GM23338 (cell line): ENCODE measurements around the gene PDCD11. TPM values are rescaled to one million over a fixed set of nuclear protein-coding genes. Genes with fewer than 3 reads are reported as not detected.

Experiments used
- ATAC-seq: fragments of 200-7000 bp; cut with Tn5 transposase; 3 replicates; pipeline ENCODE4 v1.9.1; 2020
- DNase-seq: peaks from one replicate; pipeline ENCODE4 v3.0.0-alpha.2; 2015; ENCODE audit warnings: low spot score
- H2AFZ ChIP-seq: fragments of 200-600 bp; sonication (generic); 2 replicates; pipeline ENCODE4 v1.8.0; 2016; ENCODE audit warnings: antibody characterized with exemption, mild to moderate bottlenecking, moderate library complexity
- H3F3A ChIP-seq: fragments of 200-600 bp; sonication (generic); replicated peaks from 2 replicates; pipeline ENCODE4 v1.8.0; 2017; ENCODE audit warnings: antibody characterized with exemption, mixed run types, low read depth
- H3K27ac ChIP-seq: fragments of 200-600 bp; sonication (generic); 2 replicates; pipeline ENCODE4 v1.6.1; 2016; ENCODE audit warnings: low read depth
- H3K27me3 ChIP-seq: fragments of 200-600 bp; sonication (generic); 2 replicates; pipeline ENCODE4 v1.8.0; 2016; ENCODE audit warnings: mild to moderate bottlenecking, mixed run types, moderate library complexity; ENCODE audit not compliant: insufficient read depth
- H3K36me3 ChIP-seq: fragments of 200-600 bp; sonication (generic); 2 replicates; pipeline ENCODE4 v1.8.0; 2016; ENCODE audit warnings: mild to moderate bottlenecking; ENCODE audit not compliant: insufficient read depth
- H3K4me1 ChIP-seq: fragments of 200-600 bp; sonication (generic); 2 replicates; pipeline ENCODE4 v1.8.0; 2016; ENCODE audit warnings: mild to moderate bottlenecking, moderate library complexity; ENCODE audit not compliant: insufficient read depth
- H3K4me2 ChIP-seq: fragments of 200-600 bp; sonication (generic); 2 replicates; pipeline ENCODE4 v1.7.1; 2017; ENCODE audit warnings: mixed run types
- H3K4me3 ChIP-seq: fragments of 200-600 bp; sonication (generic); 2 replicates; pipeline ENCODE4 v1.6.1; 2016; ENCODE audit warnings: mixed run types
- H3K79me2 ChIP-seq: fragments of 200-600 bp; sonication (generic); replicated peaks from 2 replicates; pipeline ENCODE4 v1.8.0; 2017; ENCODE audit warnings: mild to moderate bottlenecking; ENCODE audit not compliant: insufficient read depth
- H3K9me2 ChIP-seq: fragments of 200-600 bp; sonication (generic); 2 replicates; pipeline ENCODE4 v1.8.0; 2017; ENCODE audit not compliant: insufficient read depth
- H4K20me1 ChIP-seq: fragments of 200-600 bp; sonication (generic); replicated peaks from 2 replicates; pipeline ENCODE4 v1.8.0; 2017; ENCODE audit warnings: mild to moderate bottlenecking; ENCODE audit not compliant: insufficient read depth
- H3K27ac Mint-ChIP-seq: 2 replicates; pipeline ENCODE4 v1.8.0; 2020; ENCODE audit warnings: inconsistent platforms, mild to moderate bottlenecking, moderate library complexity, mixed read lengths
- H3K27me3 Mint-ChIP-seq: 3 replicates; pipeline ENCODE4 v1.8.0; 2022; ENCODE audit warnings: low read depth, mild to moderate bottlenecking, moderate library complexity, mixed read lengths, inconsistent platforms; ENCODE audit not compliant: insufficient read depth, poor library complexity
- H3K36me3 Mint-ChIP-seq: 3 replicates; pipeline ENCODE4 v1.8.0; 2021; ENCODE audit warnings: low read depth, mild to moderate bottlenecking, inconsistent platforms, moderate library complexity, mixed read lengths
- H3K4me1 Mint-ChIP-seq: 3 replicates; pipeline ENCODE4 v1.8.0; 2020; ENCODE audit warnings: mild to moderate bottlenecking, inconsistent platforms, mixed read lengths
- H3K4me3 Mint-ChIP-seq: 3 replicates; pipeline ENCODE4 v1.8.0; 2021; ENCODE audit warnings: moderate library complexity, mild to moderate bottlenecking, inconsistent platforms, mixed read lengths
- H3K9me3 Mint-ChIP-seq: 3 replicates; pipeline ENCODE4 v1.8.0; 2020; ENCODE audit warnings: moderate library complexity, mild to moderate bottlenecking, inconsistent platforms, mixed read lengths
- CREB1 ChIP-seq: fragments of 250-450 bp; sonication (Bioruptor Pico); IDR thresholded peaks from 2 replicates; pipeline ENCODE4 v1.5.0; 2020; ENCODE audit warnings: low read depth, mild to moderate bottlenecking, moderate library complexity
- CTCF ChIP-seq, 2 experiments: fragments of 200-600 bp in 1 of 2; sonication (generic) in 1 of 2; conservative IDR thresholded peaks; 2 replicates each; pipeline versions ENCODE4 v1.5.1 to v1.6.1; 2016 to 2017; ENCODE audit warnings: antibody characterized with exemption in 2 of 2, low read depth in 2 of 2, mild to moderate bottlenecking in 2 of 2, moderate library complexity in 1 of 2
- ETS1 ChIP-seq: IDR thresholded peaks from 2 replicates; pipeline ENCODE4 v1.6.1; 2016; ENCODE audit warnings: antibody characterized with exemption
- EZH2 ChIP-seq: fragments of 200-600 bp; sonication (generic); IDR thresholded peaks from one replicate; pipeline ENCODE4 v1.8.0; 2017; ENCODE audit warnings: antibody characterized with exemption, mild to moderate bottlenecking, low read depth; ENCODE audit not compliant: unreplicated experiment
- EZH2phosphoT487 ChIP-seq: fragments of 200-600 bp; sonication (generic); IDR thresholded peaks from one replicate; pipeline ENCODE4 v1.8.1; 2018; ENCODE audit warnings: antibody characterized with exemption; ENCODE audit not compliant: unreplicated experiment
- JUNB ChIP-seq: IDR thresholded peaks from one replicate; pipeline ENCODE4 v1.6.1; 2016; ENCODE audit warnings: antibody characterized with exemption; ENCODE audit not compliant: unreplicated experiment
- NANOG ChIP-seq: IDR thresholded peaks from 2 replicates; pipeline ENCODE4 v1.6.1; 2016; ENCODE audit warnings: antibody characterized with exemption, borderline replicate concordance
- POLR2AphosphoS5 ChIP-seq: IDR thresholded peaks from 2 replicates; pipeline ENCODE4 v1.6.1; 2016; ENCODE audit warnings: antibody characterized with exemption, low read depth
- REST ChIP-seq: IDR thresholded peaks from one replicate; pipeline ENCODE4 v1.6.1; 2018; ENCODE audit warnings: antibody characterized with exemption; ENCODE audit not compliant: unreplicated experiment
- ZNF114 ChIP-seq: fragments of 250-450 bp; sonication (Bioruptor Pico); IDR thresholded peaks from 2 replicates; pipeline ENCODE4 v1.5.0; 2020; ENCODE audit warnings: mild to moderate bottlenecking, moderate library complexity
- ZNF462 ChIP-seq: fragments of 250-450 bp; sonication (Bioruptor Pico); IDR thresholded peaks from 2 replicates; pipeline ENCODE4 v1.5.0; 2020; ENCODE audit warnings: mild to moderate bottlenecking, moderate library complexity
- polyA plus RNA-seq: library from polyadenylated mRNA; unstranded; fragments of >200 nt; fragmentation: Nextera tagmentation; extraction: Ambion mirVana; gene quantifications from 2 replicates; pipeline ENCODE4 v1.2.1, GENCODE V29; 2016
- total RNA-seq: library from RNA; depleted of rRNA; stranded (reverse); fragments of >200 nt; shearing (Covaris generic); gene quantifications from 2 replicates; pipeline ENCODE4 v1.2.3, GENCODE V29; 2014

PDCD11 gene
- total and polyA plus RNA-seq, 2 experiments from 2014 or later, result 82.1 to 87.8 TPM

GRCh38 chr10:103445767-103446567 is 49.5 kb downstream of the PDCD11 start:
- Mint-ChIP-seq H3K9me3 (no peaks in the 10 kb centered on the region; the same call in 2 of the 3 replicates), H3K36me3 (peaks cover 74% of the 10 kb centered on the region), H3K4me3 (no peak overlapping the region), H3K27me3 (peaks cover 12% of the 10 kb centered on the region), H3K4me1 (peaks cover 7% of the 10 kb centered on the region; the same call in 2 of the 3 replicates), H3K27ac (no peak overlapping the region)
- TF ChIP-seq REST, result no peak
- no peak for TF ChIP-seq ETS1
- no peak for TF ChIP-seq CREB1 (CRISPR knock-in tag)
- no peak for TF ChIP-seq ZNF462 (CRISPR knock-in tag)
- TF ChIP-seq ZNF114 (CRISPR knock-in tag), result no peak
- no peak; the same call in 1 of the 2 replicates for TF ChIP-seq POLR2AphosphoS5
- no peak for TF ChIP-seq EZH2phosphoT487
- TF ChIP-seq EZH2, result no peak
- no peak for TF ChIP-seq NANOG
- TF ChIP-seq CTCF (conservative IDR thresholded peaks at IDR 0.05; ENCODE audit: low read depth in 2 of 2), result no peak
- TF ChIP-seq JUNB, result no peak
- H3K4me1 ChIP-seq, result no peaks in the 10 kb centered on the region
- no peak overlapping the region for H3K4me3 ChIP-seq
- peaks cover 42% of the 10 kb centered on the region for H3K36me3 ChIP-seq
- H3F3A ChIP-seq, result no peaks in the 10 kb centered on the region
- no peaks in the 10 kb centered on the region; the same call in 1 of the 2 replicates for H4K20me1 ChIP-seq
- no peaks in the 10 kb centered on the region for H3K79me2 ChIP-seq
- DNase-seq (no peak), ATAC-seq (no peak)
- no peaks in the 10 kb centered on the region for H3K27me3 ChIP-seq
- H3K9me2 ChIP-seq, result no peaks in the 10 kb centered on the region
- H3K27ac ChIP-seq, result no peak overlapping the region
- no peak overlapping the region for H3K4me2 ChIP-seq
- H2AFZ ChIP-seq, result no peak overlapping the region
